ENCODE results near the gene HEATR9. TPM values are rescaled to one million over a fixed set of nuclear protein-coding genes. Genes with fewer than 3 reads are reported as not detected.

Gene HEATR9
- polyA plus RNA-seq, 1 of the 3 experiments (the other 2 are of a cell fraction) = not detected

DNA sequence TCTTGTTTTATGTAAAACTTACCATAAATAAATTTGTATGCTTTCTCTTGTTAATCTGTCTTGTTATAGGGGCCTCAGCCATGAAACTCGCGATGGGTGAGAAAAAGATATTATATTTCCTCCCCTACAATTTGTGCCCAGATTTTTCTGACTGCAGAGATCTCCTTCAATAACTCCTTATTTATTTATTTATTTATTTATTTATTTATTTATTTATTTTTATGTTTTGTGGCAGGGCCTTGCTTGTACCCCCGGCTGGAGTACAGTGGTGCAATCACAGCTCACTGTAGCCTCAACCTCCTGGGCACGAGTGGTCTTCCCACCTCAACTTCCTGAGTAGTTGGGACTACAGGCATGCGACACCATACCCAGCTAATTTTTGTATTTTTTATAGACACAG is 34.8 kb upstream of the HEATR9 start:
- Histone ChIP-seq H3K9me3 (no peaks in the 10 kb centered on the region), H2AFZ (ENCODE audit: low read depth) (no peak overlapping the region), H3K4me3 (ENCODE audit: low read depth in 2 of 2, low read length in 1 of 2) (no peak overlapping the region), H3F3A (replicated peaks; ENCODE audit: insufficient read depth) (no peaks in the 10 kb centered on the region), H3K27ac (ENCODE audit: low read depth in 2 of 2, low read length in 1 of 2) (no peak overlapping the region), H3K9me2 (no peaks in the 10 kb centered on the region), H3K79me2 (ENCODE audit: insufficient read depth) (no peaks in the 10 kb centered on the region), H3K4me1 (ENCODE audit: control insufficient read depth in 1 of 2, insufficient read depth in 2 of 2, low read depth in 1 of 2, low read length in 1 of 2) (no peaks in the 10 kb centered on the region), H3K4me2 (no peak overlapping the region), H4K20me1 (ENCODE audit: insufficient read depth) (no peaks in the 10 kb centered on the region), H3K27me3 (ENCODE audit: insufficient read depth) (no peaks in the 10 kb centered on the region; the same call in 1 of the 2 replicates), H3K9ac (no peak overlapping the region), H3K36me3 (replicated peaks in 1 of 2; ENCODE audit: control insufficient read depth in 1 of 2, insufficient read depth in 2 of 2, low read length in 1 of 2) (no peaks in the 10 kb centered on the region)
- POLR2A ChIA-PET = no interaction called here
- 76% methylated on average over 5 of the region's 5 CpGs for WGBS (ENCODE audit: low lambda C conversion rate)
- TF ChIP-seq JUND (IDR thresholded peaks at IDR 0.05) (no peak), GABPA (IDR thresholded peaks at IDR 0.05; ENCODE audit: low read depth) (no peak), ZBTB33 (IDR thresholded peaks at IDR 0.05; ENCODE audit: borderline replicate concordance, low read depth) (no peak), IRF3 (IDR thresholded peaks at IDR 0.05; ENCODE audit: low read depth, low read length) (no peak), NFIC (IDR thresholded peaks at IDR 0.05; ENCODE audit: borderline replicate concordance) (no peak), RCOR1 (IDR thresholded peaks at IDR 0.05; ENCODE audit: low read length) (no peak), FOSL2 (IDR thresholded peaks at IDR 0.05; ENCODE audit: borderline replicate concordance, low read depth) (no peak), RXRA (IDR thresholded peaks at IDR 0.05; ENCODE audit: borderline replicate concordance, low read depth) (no peak), TAF1 (IDR thresholded peaks at IDR 0.05; ENCODE audit: borderline replicate concordance, low read depth, low read length) (no peak), RFX5 (IDR thresholded peaks at IDR 0.05; ENCODE audit: low read length) (no peak), TEAD4 (IDR thresholded peaks at IDR 0.05; ENCODE audit: borderline replicate concordance, insufficient read depth) (no peak), EZH2phosphoT487 (IDR thresholded peaks at IDR 0.05; ENCODE audit: borderline replicate concordance, low read depth) (no peak)
- CTCF ChIA-PET = interaction anchor here (0.6 kb wide), 1 partner anchor 12 kb away, joined by 3 read pairs; no protein-coding TSS in a partner anchor
- DNase-seq = no peak

DNA sequence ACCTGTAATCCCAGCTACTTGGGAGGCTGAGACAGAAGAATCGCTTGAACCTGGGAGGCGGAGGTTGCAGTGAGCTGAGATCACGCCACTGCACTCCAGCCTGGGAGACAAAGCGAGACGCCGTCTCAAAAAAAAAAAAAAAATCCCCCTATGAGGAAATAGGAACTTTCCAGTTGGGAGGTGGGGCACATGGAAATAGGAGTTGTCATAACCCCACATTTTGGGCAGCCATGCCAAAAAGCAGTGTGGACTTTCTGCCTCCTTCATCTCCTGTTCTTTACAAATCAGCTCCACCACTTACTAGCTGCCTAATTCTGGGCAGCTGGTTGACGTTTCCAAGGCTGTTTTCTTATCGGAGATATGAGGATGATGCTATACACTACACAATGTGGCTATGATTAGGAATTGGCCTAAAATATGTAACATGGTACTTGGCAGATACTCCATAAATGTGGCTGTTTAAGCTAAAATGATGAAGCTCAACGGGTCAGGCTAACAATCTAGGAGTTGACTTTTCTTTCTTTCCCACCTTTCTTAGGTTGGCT is 33.0 kb upstream of the HEATR9 start:
- no peaks in the 10 kb centered on the region for H4K20me1 ChIP-seq (ENCODE audit: insufficient read depth)
- H3K4me1 ChIP-seq (ENCODE audit: control insufficient read depth in 1 of 2, insufficient read depth in 2 of 2, low read depth in 1 of 2, low read length in 1 of 2) = no peaks in the 10 kb centered on the region
- DNase-seq = no peak
- H3K79me2 ChIP-seq (ENCODE audit: insufficient read depth) = no peaks in the 10 kb centered on the region
- no peaks in the 10 kb centered on the region for H3K36me3 ChIP-seq (replicated peaks in 1 of 2; ENCODE audit: control insufficient read depth in 1 of 2, insufficient read depth in 2 of 2, low read length in 1 of 2)
- ChIA-PET CTCF (no interaction called here), POLR2A (no interaction called here)
- no peaks in the 10 kb centered on the region for H3F3A ChIP-seq (replicated peaks; ENCODE audit: insufficient read depth)
- H3K4me2 ChIP-seq = no peak overlapping the region
- no peaks in the 10 kb centered on the region for H3K9me2 ChIP-seq
- H3K27ac ChIP-seq (ENCODE audit: low read depth in 2 of 2, low read length in 1 of 2) = no peak overlapping the region
- H3K9me3 ChIP-seq = no peaks in the 10 kb centered on the region
- H3K9ac ChIP-seq = no peak overlapping the region
- TF ChIP-seq RFX5 (IDR thresholded peaks at IDR 0.05; ENCODE audit: low read length) = no peak
- no peak for TF ChIP-seq RCOR1 (IDR thresholded peaks at IDR 0.05; ENCODE audit: low read length)
- no peak for TF ChIP-seq ELF1 (IDR thresholded peaks at IDR 0.05)
- no peak for TF ChIP-seq TAF1 (IDR thresholded peaks at IDR 0.05; ENCODE audit: borderline replicate concordance, low read depth, low read length)
- no peak for TF ChIP-seq GATA2 (CRISPR knock-in tag; IDR thresholded peaks at IDR 0.05)
- H3K27me3 ChIP-seq (ENCODE audit: insufficient read depth) = no peaks in the 10 kb centered on the region; the same call in 1 of the 2 replicates
- no peak overlapping the region for H3K4me3 ChIP-seq (ENCODE audit: low read depth in 2 of 2, low read length in 1 of 2)
- H2AFZ ChIP-seq (ENCODE audit: low read depth) = no peak overlapping the region
- 76% methylated on average over 9 of the region's 9 CpGs for WGBS (ENCODE audit: low lambda C conversion rate)
